Stimulated activated CD4-positive, alpha-beta T cell treated with anti-CD3 and anti-CD28 coated beads, Interleukin-1b, Interleukin-23, amount 100 ng/mL, for 1 hour (primary cell): ENCODE measurements around the gene CEACAM5.

Experiments
- DNase-seq, 2 donors: peaks; one replicate each; pipeline ENCODE4 v3.0.0-alpha.2; 2020; ENCODE audit warnings: low read depth in 2 of 2

CEACAM5 gene

DNA sequence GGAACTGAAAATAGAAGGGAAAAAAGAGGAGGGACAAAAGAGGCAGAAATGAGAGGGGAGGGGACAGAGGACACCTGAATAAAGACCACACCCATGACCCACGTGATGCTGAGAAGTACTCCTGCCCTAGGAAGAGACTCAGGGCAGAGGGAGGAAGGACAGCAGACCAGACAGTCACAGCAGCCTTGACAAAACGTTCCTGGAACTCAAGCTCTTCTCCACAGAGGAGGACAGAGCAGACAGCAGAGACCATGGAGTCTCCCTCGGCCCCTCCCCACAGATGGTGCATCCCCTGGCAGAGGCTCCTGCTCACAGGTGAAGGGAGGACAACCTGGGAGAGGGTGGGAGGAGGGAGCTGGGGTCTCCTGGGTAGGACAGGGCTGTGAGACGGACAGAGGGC, at the start of gene CEACAM5:
CEACAM5 (plus strand) TSS at position 146 of the 400 bp plus-strand sequence; CDS start at position 252, 106 bp downstream.
- DNase-seq, result no peak

DNA sequence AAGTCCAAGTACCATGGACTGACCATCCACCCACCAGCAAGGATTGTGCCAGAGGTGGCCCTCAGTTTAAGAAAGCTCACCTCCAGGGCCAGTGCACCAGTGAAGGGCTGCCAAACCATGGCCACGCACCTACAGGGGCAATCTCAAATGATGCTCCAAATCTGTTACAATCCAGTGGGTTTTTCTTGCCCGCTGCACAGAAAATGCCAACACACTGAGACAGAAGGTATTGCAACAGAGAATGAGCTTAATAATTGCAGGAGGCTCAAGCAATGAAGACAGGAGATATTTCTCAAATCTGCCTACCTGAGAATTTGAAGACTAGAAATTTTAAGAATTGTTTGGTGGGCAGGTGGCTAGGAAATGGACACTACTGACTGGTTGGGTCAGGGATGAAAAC, 42.4 kb upstream of the CEACAM5 start:
- DNase-seq, result no peak

DNA sequence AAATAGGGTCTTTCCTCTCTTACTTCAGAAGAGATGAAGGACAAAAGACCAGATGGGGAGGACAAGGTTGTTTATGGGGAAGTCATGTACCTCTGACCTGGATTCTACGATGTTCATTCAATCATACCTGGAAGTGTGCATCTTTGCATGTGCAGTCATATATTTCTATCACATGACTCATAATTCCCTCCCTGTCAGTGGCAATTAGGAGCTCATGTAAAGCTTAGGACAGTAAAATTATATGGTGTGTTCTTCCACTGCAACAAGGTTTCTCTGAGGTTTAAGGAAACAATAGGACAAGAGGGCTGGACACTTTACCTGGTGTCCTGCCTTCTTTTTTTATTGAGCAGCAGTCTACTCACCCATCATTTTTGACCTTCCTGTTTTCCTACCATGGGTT, 40.1 kb upstream of the CEACAM5 start:
- no peak for DNase-seq

DNA sequence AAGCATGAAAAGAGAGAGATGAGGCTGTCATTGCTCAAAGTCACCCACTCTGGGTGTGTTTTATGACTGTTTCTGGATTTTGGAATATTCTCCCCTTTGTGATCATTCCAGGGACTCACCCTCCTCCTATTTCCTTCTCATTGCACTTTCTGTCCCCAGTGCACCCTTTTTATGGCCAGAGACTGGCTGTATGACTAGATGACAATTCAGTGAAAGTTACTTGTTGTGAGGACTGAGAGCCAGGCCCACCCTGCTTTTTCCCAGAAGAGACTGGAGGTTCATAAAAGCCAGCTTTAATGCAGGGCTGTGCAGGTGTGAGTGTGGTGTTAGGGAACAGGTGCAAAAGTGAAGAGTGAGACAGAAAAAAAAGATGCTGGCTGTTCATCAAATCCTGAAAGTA, 37.7 kb upstream of the CEACAM5 start:
- no peak for DNase-seq

DNA sequence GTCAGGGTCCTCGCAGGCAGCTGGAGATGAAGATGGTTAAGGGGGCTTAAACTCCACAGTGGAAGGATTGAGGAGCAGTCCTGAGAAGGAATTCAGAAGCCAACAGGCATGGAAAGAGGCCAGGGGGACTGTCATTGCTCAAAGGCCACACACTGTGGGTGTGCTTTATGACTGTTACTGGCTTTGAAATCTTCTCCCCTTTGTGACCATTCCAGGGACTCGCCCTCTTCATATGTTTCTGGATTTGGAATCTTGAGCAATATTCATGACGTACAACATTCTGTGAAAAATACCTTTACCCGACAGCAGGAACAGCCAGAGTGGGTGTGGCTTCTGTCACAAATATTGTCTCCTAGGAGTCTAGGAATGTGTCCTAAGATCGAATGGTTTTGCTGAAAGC, 36.9 kb upstream of the CEACAM5 start:
- DNase-seq, result no peak

DNA sequence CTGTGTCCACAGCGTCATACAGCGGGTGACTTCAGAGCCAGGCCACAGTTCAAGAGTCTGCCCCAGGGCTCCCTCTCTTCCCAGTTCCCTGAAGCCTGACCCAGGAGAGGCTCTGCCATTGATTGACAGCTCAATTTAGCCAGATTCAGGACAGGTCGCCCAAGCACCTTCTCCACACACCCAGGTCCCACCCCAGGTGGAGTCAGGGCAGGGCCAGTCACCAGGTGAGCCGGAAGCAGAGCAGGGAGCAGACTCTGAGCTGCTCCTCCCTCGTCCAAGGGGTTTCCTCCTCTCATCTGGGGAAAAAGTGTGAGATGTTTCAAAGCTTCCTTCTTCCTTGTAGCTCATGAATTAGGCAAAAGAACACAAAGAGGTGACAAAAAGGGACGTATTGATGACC, 26.0 kb upstream of the CEACAM5 start:
- no peak for DNase-seq

DNA sequence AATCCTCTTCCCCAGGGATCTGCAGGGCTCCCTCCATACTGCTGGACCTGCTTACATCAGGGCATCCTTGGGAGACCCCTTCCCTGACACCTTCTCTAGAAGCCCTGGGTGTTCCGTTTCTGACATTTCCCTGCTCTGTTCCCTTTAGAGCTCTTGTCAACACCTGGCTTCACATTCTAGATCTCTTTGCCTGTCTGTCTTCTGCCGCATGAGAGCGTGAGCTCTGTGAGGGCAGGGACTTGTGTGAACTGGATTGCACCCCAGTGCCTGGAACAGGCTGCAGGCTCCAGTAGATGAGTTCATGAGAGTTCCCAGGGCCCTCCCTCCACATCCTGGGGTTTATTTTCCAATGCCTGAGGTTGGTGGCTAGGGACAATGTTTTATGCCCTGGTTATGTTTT, 21.0 kb upstream of the CEACAM5 start:
- no peak for DNase-seq

DNA sequence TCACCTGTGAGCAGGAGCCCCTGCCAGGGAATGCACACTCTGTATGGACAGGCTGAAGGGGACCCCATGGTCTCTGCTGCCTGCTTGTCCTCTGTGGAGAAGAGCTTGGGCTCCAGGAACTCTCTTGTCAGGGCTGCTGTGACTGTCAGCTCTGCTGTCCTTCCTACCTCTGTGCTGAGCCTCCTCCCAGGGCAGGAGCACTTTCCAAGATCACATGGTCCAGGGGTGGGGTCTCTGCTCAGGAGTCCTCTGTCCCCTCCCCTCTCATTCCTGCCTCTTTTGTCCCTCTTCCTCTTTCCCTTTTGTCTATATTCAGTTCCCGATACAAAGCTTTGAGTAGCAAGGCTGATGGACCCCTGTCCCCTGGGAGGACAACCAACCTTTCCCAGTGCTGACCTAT, 20.3 kb upstream of the CEACAM5 start, which contains the start of gene CEACAM7:
CEACAM7 (minus strand) TSS at position 173 of the 400 bp plus-strand sequence; CDS start at position 68, 105 bp downstream.
- DNase-seq, result no peak

DNA sequence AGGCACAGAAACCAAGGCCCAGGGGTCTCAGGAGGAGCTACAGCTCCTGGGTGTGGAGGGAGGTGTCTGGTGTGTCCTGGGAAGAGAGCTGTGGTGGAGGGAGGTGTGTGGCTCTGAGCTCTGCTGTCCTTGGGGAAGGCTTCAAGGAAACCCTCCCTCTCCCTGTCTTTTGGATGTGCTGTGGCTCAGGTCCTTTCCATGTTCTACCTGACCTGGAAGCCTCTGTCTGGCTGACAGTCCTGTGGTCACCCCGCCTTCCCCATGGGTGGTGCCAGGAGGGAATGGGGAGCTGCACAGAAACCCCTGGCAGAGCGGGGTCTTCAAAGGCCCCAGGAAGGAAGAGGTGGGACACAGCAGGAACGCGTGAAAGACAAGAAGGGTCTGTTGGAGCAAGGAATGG, 19.7 kb upstream of the CEACAM5 start:
- no peak for DNase-seq

DNA sequence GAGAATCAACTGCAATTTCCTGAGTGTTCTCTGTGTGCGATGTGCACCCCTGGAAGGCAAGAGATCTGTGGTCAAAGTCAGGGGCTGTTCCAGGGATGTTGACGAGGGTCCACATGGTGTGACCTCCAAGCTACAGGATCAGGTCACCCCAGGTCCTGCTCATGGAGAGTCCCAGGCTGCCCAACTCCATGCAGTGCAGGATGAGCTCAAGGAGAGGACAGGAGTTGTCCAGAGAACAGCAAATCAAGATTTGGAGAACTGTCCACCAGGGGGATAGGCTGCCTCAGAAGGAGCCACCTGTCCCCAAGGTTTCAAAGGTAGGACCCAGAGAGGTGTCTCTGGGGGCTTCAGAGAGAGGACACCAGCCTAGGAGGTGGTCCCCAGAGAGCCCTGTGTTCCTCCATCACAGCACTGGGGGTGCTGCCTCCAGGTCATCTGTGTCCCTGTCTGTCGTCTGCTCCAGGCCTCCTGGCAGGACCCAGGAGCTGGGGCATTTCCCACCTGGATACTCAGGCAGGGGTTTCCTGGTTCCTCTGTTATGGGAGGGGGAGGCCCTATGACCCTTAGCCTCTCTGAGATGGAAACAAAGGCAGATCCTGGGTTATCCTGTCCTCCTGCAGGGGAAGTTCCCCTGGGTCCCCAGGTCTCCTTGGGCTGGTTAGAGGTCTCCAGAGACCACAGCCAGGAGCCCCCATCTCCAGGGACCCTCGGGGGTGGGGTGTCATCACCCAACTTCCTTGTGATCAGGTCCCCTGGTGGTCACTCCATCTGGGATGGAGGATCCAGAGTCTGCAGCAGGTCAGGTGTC, 18.2 kb upstream of the CEACAM5 start:
- DNase-seq, result no peak

DNA sequence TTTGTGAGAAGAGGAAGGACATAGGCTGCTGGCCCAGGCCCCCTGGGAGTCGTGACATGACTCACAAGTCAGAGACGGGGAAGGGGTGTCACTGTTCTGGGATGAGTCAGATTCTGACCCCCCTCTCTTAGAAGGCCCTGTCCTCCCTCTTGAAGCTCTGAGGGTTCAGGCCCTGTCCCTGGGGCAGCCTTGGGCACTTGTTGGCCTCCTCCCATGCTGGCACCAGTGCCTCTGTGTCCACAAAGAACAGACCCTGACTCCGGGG, 17.7 kb upstream of the CEACAM5 start:
- no peak for DNase-seq

DNA sequence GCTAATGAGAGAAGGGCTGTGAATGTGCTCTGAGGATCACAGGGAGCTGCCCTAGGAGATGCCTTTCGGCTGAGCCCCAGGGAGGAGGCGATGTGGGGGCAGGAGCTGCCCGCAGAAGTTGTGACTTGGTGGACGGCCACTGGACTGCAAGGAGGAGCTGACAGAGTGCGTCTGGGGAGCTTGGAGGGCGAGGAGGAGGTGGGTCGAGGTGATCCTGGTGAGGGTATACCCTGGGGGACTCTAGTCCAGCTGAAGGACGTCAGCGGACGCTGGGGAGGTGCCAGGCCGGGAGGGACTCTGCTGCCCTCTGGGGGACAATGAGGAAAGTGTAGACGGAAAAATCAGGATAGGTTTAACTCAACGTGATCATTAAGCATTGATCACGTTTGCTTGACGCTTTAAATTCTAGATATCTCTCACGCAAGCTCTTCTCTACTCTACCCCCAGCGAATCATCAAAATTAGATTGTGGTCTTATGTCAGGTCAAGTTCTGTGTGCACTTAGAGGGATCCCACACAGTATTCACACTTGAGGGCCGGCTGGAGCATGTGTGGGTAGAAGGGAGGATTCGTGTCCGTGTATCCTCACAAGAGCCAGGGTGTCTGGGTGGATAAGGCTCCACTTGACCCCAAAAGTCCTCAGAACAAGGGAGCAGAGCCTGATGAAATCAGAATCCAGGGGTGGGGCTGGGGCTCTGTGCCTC, 17.0 kb upstream of the CEACAM5 start:
- no peak for DNase-seq

DNA sequence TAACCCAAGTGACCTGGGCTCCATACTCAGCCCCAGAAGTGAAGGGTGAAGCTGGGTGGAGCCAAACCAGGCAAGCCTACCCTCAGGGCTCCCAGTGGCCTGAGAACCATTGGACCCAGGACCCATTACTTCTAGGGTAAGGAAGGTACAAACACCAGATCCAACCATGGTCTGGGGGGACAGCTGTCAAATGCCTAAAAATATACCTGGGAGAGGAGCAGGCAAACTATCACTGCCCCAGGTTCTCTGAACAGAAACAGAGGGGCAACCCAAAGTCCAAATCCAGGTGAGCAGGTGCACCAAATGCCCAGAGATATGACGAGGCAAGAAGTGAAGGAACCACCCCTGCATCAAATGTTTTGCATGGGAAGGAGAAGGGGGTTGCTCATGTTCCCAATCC, 14.2 kb upstream of the CEACAM5 start:
- no peak for DNase-seq

DNA sequence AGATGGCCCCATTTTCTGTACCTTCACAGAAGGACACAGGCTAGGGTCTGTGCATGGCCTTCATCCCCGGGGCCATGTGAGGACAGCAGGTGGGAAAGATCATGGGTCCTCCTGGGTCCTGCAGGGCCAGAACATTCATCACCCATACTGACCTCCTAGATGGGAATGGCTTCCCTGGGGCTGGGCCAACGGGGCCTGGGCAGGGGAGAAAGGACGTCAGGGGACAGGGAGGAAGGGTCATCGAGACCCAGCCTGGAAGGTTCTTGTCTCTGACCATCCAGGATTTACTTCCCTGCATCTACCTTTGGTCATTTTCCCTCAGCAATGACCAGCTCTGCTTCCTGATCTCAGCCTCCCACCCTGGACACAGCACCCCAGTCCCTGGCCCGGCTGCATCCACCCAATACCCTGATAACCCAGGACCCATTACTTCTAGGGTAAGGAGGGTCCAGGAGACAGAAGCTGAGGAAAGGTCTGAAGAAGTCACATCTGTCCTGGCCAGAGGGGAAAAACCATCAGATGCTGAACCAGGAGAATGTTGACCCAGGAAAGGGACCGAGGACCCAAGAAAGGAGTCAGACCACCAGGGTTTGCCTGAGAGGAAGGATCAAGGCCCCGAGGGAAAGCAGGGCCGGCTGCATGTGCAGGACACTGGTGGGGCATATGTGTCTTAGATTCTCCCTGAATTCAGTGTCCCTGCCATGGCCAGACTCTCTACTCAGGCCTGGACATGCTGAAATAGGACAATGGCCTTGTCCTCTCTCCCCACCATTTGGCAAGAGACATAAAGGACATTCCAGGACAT, 13.4 kb upstream of the CEACAM5 start:
- no peak for DNase-seq

DNA sequence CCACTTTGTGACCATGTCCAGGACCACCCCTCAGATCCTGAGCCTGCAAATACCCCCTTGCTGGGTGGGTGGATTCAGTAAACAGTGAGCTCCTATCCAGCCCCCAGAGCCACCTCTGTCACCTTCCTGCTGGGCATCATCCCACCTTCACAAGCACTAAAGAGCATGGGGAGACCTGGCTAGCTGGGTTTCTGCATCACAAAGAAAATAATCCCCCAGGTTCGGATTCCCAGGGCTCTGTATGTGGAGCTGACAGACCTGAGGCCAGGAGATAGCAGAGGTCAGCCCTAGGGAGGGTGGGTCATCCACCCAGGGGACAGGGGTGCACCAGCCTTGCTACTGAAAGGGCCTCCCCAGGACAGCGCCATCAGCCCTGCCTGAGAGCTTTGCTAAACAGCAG, 12.7 kb upstream of the CEACAM5 start:
- DNase-seq, result no peak

DNA sequence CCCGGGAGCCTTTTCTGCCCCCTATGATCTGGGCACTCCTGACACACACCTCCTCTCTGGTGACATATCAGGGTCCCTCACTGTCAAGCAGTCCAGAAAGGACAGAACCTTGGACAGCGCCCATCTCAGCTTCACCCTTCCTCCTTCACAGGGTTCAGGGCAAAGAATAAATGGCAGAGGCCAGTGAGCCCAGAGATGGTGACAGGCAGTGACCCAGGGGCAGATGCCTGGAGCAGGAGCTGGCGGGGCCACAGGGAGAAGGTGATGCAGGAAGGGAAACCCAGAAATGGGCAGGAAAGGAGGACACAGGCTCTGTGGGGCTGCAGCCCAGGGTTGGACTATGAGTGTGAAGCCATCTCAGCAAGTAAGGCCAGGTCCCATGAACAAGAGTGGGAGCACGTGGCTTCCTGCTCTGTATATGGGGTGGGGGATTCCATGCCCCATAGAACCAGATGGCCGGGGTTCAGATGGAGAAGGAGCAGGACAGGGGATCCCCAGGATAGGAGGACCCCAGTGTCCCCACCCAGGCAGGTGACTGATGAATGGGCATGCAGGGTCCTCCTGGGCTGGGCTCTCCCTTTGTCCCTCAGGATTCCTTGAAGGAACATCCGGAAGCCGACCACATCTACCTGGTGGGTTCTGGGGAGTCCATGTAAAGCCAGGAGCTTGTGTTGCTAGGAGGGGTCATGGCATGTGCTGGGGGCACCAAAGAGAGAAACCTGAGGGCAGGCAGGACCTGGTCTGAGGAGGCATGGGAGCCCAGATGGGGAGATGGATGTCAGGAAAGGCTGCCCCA, 11.8 kb upstream of the CEACAM5 start:
- no peak for DNase-seq

DNA sequence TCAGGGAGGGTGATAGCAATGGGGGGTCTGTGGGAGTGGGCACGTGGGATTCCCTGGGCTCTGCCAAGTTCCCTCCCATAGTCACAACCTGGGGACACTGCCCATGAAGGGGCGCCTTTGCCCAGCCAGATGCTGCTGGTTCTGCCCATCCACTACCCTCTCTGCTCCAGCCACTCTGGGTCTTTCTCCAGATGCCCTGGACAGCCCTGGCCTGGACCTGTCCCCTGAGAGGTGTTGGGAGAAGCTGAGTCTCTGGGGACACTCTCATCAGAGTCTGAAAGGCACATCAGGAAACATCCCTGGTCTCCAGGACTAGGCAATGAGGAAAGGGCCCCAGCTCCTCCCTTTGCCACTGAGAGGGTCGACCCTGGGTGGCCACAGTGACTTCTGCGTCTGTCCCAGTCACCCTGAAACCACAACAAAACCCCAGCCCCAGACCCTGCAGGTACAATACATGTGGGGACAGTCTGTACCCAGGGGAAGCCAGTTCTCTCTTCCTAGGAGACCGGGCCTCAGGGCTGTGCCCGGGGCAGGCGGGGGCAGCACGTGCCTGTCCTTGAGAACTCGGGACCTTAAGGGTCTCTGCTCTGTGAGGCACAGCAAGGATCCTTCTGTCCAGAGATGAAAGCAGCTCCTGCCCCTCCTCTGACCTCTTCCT, 11.1 kb upstream of the CEACAM5 start:
- no peak for DNase-seq

DNA sequence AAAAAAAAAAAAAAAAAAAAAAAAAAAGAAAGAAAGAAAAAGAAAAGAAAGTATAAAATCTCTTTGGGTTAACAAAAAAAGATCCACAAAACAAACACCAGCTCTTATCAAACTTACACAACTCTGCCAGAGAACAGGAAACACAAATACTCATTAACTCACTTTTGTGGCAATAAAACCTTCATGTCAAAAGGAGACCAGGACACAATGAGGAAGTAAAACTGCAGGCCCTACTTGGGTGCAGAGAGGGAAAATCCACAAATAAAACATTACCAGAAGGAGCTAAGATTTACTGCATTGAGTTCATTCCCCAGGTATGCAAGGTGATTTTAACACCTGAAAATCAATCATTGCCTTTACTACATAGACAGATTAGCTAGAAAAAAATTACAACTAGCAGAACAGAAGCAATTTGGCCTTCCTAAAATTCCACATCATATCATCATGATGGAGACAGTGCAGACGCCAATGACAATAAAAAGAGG, 9.6 kb upstream of the CEACAM5 start:
- no peak for DNase-seq

DNA sequence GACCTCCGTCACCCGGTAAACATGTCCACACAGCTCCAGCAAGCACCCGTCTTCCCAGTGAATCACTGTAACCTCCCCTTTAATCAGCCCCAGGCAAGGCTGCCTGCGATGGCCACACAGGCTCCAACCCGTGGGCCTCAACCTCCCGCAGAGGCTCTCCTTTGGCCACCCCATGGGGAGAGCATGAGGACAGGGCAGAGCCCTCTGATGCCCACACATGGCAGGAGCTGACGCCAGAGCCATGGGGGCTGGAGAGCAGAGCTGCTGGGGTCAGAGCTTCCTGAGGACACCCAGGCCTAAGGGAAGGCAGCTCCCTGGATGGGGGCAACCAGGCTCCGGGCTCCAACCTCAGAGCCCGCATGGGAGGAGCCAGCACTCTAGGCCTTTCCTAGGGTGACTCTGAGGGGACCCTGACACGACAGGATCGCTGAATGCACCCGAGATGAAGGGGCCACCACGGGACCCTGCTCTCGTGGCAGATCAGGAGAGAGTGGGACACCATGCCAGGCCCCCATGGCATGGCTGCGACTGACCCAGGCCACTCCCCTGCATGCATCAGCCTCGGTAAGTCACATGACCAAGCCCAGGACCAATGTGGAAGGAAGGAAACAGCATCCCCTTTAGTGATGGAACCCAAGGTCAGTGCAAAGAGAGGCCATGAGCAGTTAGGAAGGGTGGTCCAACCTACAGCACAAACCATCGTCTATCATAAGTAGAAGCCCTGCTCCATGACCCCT, 9.0 kb upstream of the CEACAM5 start:
- DNase-seq, result no peak

DNA sequence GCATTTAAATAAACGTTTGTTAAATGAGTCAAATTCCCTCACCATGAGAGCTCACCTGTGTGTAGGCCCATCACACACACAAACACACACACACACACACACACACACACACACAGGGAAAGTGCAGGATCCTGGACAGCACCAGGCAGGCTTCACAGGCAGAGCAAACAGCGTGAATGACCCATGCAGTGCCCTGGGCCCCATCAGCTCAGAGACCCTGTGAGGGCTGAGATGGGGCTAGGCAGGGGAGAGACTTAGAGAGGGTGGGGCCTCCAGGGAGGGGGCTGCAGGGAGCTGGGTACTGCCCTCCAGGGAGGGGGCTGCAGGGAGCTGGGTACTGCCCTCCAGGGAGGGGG, 8.5 kb upstream of the CEACAM5 start:
- DNase-seq, result no peak
